GM18507 (cell line): Measurements from ENCODE around the gene NFATC4.
"Not testable (repeated sequence)": the region's sequence is repeated elsewhere in the genome, so short reads cannot be mapped to it uniquely, and the experiment has no call there.

Experiments
- DNase-seq: peaks from one replicate; pipeline ENCODE4 v3.0.0; 2011; ENCODE audit warnings: low read depth; ENCODE audit not compliant: insufficient read length; ENCODE audit errors: extremely low spot score
- FAIRE-seq: peaks from 2 replicates; lab custom pipeline; 2011; peaks lifted over from hg19 to GRCh38; lab: Jason Lieb, UNC

Gene NFATC4

GRCh38 chr14:24367514-24368211 is at the start of gene NFATC4:
Gene NFATC4 (plus strand): TSS chr14:24368184. CDS start chr14:24368341, 157 bp downstream.
- no peak for DNase-seq
- FAIRE-seq: no peak

GRCh38 chr14:24321212-24321975 is 46.6 kb upstream of the NFATC4 start:
- no peak for FAIRE-seq

GRCh38 chr14:24322672-24323071 is 45.3 kb upstream of the NFATC4 start:
- no peak for FAIRE-seq
- DNase-seq: no peak

More at GRCh38 chr14:24321212-24321975, 46.6 kb upstream of the NFATC4 start:
- no peak for DNase-seq

GRCh38 chr14:24323341-24323740 is 44.6 kb upstream of the NFATC4 start:
- FAIRE-seq: no peak
- DNase-seq: no peak

GRCh38 chr14:24324024-24324423 is 44.0 kb upstream of the NFATC4 start:
- FAIRE-seq (no peak), DNase-seq (no peak)

DNA sequence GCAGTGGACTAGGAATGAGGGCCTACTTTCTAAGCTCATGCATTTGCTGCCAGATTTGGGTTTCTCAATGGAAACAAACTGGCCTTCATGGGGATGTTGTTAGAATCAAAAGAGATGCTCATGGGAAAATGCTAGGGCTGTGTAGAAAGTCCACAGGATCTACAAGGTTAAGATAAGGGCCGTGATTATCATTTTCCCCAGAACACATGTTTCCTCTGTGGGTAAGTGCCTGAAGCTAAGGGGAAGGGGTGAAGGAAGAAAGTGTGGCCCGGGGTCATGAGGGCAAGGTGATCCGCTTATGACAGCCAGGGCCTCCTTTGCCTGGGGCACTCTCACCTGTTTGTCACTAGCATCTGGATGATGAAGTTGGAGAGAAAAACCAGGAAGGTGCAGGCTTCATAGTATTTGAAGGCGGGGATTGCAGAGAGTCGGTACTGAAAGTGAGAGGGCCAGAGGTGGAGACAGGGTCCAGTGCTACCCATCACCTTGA is 42.9 kb upstream of the NFATC4 start:
- FAIRE-seq (no peak), DNase-seq (no peak)

GRCh38 chr14:24325963-24326362 is 42.0 kb upstream of the NFATC4 start:
- FAIRE-seq (no peak), DNase-seq (no peak)

- no peak for DNase-seq
These were observed 40.7 kb upstream of the NFATC4 start for GRCh38 chr14:24327303-24327702.

DNA sequence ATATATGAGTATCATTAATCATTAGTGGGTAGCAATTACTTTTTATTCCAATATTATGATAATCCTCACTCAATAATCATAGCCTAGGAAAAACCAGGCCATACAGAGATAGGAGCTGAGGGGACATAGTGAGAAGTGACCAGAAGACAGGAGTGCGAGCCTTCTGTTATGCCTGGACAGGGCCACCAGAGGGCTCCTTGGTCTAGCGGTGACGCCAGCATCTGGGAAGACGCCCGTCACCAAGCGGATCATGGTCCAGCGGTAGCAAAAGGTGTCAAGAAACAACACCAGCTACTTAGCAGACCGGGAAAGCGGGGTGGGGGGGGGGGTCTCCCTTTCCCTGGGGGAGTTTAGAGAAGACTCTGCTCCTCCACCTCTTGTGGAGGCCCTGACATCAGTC is 40.1 kb upstream of the NFATC4 start:
- FAIRE-seq: peak; percentile 48
- DNase-seq: not testable (repeated sequence)

More at GRCh38 chr14:24327303-24327702, 40.7 kb upstream of the NFATC4 start:
- FAIRE-seq: no peak

- FAIRE-seq: no peak
These were observed 38.8 kb upstream of the NFATC4 start for GRCh38 chr14:24329073-24329663.

GRCh38 chr14:24329736-24330135 is 38.2 kb upstream of the NFATC4 start:
- FAIRE-seq (no peak), DNase-seq (no peak)

More at GRCh38 chr14:24329073-24329663, 38.8 kb upstream of the NFATC4 start:
- DNase-seq: no peak

GRCh38 chr14:24330973-24331674 is 36.9 kb upstream of the NFATC4 start:
- no peak for DNase-seq
- FAIRE-seq: no peak

- no peak for FAIRE-seq
- no peak for DNase-seq
These were observed 36.2 kb upstream of the NFATC4 start for GRCh38 chr14:24331731-24332267.

GRCh38 chr14:24332268-24332993 is 35.6 kb upstream of the NFATC4 start:
- DNase-seq (peak; percentile 86), FAIRE-seq (peak; percentile 95)

- DNase-seq (no peak), FAIRE-seq (no peak)
These were observed 33.3 kb upstream of the NFATC4 start, which contains the start of gene ADCY4 for GRCh38 chr14:24334431-24335291. Gene ADCY4 (minus strand): TSS chr14:24335071. CDS start chr14:24334652, 419 bp downstream.

DNA sequence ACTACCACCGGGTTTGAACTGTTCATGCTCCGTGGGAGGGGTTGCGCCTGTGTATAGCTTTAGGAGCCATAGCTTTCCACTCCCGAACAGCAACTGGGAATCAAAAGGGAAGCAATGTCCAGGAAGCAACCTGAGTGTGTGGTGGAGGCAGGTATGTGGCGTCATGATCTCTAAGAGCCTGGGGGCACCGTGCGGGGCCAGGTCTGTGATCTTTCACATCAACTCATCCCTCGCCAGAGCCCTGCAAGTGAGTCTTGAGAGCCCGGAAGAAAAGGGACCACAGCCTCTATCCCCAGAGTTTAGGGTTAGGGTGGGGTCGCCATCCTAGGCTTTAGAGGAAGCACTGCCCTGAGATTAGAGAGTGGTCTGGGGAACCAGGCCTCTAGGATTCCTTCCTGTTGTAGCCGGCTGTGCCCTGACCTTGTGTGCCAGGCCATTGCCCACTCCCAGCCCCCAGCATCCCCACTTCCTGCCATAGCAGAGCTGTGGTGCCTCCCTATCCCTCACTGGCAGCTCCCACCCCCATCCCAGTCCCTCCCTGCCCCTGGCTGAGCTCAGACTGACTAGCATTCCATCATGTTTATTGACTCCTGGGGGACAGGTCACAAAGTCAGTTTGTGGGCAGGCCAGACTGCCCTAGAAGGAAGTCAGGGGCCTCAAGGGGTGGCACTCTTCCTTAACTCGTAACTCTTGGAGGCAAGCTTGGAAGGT is 32.4 kb upstream of the NFATC4 start:
- FAIRE-seq: no peak
- no peak for DNase-seq

GRCh38 chr14:24337144-24337823 is 30.7 kb upstream of the NFATC4 start:
- DNase-seq (no peak), FAIRE-seq (no peak)
